ENCODE data around the gene FBP2. TPM values are rescaled to one million over a fixed set of nuclear protein-coding genes. Genes with fewer than 3 reads are reported as not detected.

FBP2 gene
- total and polyA plus RNA-seq, 2 donors (not counting 1 experiment from before 2014, with no cell fraction given) = not detected

DNA sequence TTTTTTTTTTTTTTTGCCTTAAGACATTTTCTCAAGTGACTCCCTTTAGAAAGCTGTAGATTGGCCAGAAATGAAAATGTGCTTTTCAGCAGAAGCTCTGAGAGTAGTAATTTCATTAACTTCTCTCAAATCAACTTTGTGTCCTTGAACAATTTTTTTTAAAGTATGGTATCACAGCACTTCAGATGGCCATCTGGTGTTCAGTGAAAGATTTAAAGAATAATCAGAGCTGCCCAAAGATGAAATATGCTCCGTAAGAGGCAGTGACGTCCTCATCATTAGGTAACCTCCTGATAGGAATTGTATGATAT is 81.7 kb downstream of the FBP2 start:
- Histone ChIP-seq H3K27ac (ENCODE audit: insufficient read depth, low read length) (no peak overlapping the region), H3K79me2 (ENCODE audit: control insufficient read depth, insufficient read depth, low read length) (no peaks in the 10 kb centered on the region), H3K4me3 (replicated peaks in 1 of 4; ENCODE audit: control extremely low read depth in 1 of 4, insufficient read depth in 1 of 4, low read depth in 3 of 4, low read length in 4 of 4) (no peak overlapping the region), H3K36me3 (ENCODE audit: control insufficient read depth, insufficient read depth, low read length) (no peaks in the 10 kb centered on the region), H3K4me2 (ENCODE audit: extremely low read depth, insufficient read depth, low read length) (no peak overlapping the region), H2AFZ (ENCODE audit: low read length) (no peak overlapping the region), H3K4me1 (ENCODE audit: control insufficient read depth, extremely low read depth, insufficient read depth, low read length) (no peaks in the 10 kb centered on the region), H3K9me3 (ENCODE audit: control insufficient read depth, insufficient read depth, low read depth, low read length) (no peaks in the 10 kb centered on the region), H3K27me3 (ENCODE audit: control insufficient read depth, insufficient read depth, low read length) (no peaks in the 10 kb centered on the region), H3K9ac (ENCODE audit: insufficient read depth, low read length) (no peak overlapping the region), H4K20me1 (ENCODE audit: control insufficient read depth, extremely low read depth, insufficient read depth, low read length) (no peaks in the 10 kb centered on the region)
- TF ChIP-seq EZH2 (IDR thresholded peaks at IDR 0.05; ENCODE audit: low read length, missing control alignments) = no peak
- TF ChIP-seq, protein P1, sequence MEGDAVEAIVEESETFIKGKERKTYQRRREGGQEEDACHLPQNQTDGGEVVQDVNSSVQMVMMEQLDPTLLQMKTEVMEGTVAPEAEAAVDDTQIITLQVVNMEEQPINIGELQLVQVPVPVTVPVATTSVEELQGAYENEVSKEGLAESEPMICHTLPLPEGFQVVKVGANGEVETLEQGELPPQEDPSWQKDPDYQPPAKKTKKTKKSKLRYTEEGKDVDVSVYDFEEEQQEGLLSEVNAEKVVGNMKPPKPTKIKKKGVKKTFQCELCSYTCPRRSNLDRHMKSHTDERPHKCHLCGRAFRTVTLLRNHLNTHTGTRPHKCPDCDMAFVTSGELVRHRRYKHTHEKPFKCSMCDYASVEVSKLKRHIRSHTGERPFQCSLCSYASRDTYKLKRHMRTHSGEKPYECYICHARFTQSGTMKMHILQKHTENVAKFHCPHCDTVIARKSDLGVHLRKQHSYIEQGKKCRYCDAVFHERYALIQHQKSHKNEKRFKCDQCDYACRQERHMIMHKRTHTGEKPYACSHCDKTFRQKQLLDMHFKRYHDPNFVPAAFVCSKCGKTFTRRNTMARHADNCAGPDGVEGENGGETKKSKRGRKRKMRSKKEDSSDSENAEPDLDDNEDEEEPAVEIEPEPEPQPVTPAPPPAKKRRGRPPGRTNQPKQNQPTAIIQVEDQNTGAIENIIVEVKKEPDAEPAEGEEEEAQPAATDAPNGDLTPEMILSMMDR (conservative IDR thresholded peaks at IDR 0.05 in 1 of 2, IDR thresholded peaks at IDR 0.05 in 1 of 2; ENCODE audit: low read depth in 1 of 2, low read length in 2 of 2) = no peak
- DNase-seq (ENCODE audit: low read depth in 2 of 2) = no peak

DNA sequence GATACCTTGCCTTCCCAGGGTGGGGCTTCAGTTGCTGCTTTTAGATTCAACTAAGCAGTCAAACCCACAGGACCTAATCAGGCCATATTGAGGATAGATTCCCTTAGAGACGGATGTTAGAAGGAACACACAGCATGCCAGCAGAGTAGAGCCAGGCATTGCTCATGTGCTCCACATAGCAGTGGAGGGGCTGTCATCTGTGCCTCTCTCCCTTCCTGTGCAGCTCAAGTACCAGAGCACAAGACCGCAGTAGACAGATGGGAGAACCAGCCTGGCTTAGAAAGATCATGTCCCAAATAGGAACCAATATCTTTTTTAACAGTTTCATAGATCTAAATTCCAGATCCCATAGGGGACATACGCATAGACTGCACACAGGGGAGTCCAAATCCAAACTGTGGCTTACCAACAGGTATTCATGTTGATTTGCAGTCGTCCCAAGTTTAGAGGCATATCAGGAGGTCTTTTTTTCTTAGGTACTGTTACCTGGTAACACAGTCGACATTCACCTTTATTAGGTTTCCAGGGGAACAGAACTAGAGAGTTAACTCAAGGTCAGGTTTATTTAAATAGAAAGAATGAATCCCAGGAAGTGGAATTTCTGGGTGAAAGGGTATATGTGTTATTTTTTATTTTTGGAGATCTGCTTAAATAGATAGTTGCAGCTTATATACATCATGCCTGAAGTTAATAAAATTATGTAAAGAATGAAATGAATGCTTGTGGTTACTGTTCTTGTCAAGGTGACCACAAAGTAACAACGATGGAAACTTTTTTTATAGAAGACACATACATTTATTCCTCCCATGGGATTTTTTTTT is 82.3 kb downstream of the FBP2 start:
- Histone ChIP-seq H3K4me1 (ENCODE audit: control insufficient read depth, extremely low read depth, insufficient read depth, low read length) (no peaks in the 10 kb centered on the region), H3K27me3 (ENCODE audit: control insufficient read depth, insufficient read depth, low read length) (no peaks in the 10 kb centered on the region), H2AFZ (ENCODE audit: low read length) (no peak overlapping the region), H3K27ac (ENCODE audit: insufficient read depth, low read length) (no peak overlapping the region), H4K20me1 (ENCODE audit: control insufficient read depth, extremely low read depth, insufficient read depth, low read length) (no peaks in the 10 kb centered on the region), H3K79me2 (ENCODE audit: control insufficient read depth, insufficient read depth, low read length) (no peaks in the 10 kb centered on the region), H3K9ac (ENCODE audit: insufficient read depth, low read length) (no peak overlapping the region), H3K4me3 (replicated peaks in 1 of 4; ENCODE audit: control extremely low read depth in 1 of 4, insufficient read depth in 1 of 4, low read depth in 3 of 4, low read length in 4 of 4) (no peak overlapping the region), H3K36me3 (ENCODE audit: control insufficient read depth, insufficient read depth, low read length) (no peaks in the 10 kb centered on the region), H3K9me3 (ENCODE audit: control insufficient read depth, insufficient read depth, low read depth, low read length) (no peaks in the 10 kb centered on the region), H3K4me2 (ENCODE audit: extremely low read depth, insufficient read depth, low read length) (no peak overlapping the region)
- DNase-seq (ENCODE audit: low read depth in 2 of 2) = peak in 1 of 2 donors; percentile 7
- no peak for TF ChIP-seq EZH2 (IDR thresholded peaks at IDR 0.05; ENCODE audit: low read length, missing control alignments)
- TF ChIP-seq, protein P1 (conservative IDR thresholded peaks at IDR 0.05 in 1 of 2, IDR thresholded peaks at IDR 0.05 in 1 of 2; ENCODE audit: low read depth in 1 of 2, low read length in 2 of 2) = no peak

Other genes starting within 250 kb of the FBP2 start
- gene PCAT7, start 38.7 kb downstream of the FBP2 start, total RNA-seq = under 0.01 TPM in 2 replicates
- gene PCAT7, start 38.7 kb downstream of the FBP2 start, polyA plus RNA-seq = 0.01 TPM in 2 replicates
- not detected in 2 replicates for gene FBP1, start 45.7 kb upstream of the FBP2 start, total RNA-seq
- not detected in 2 replicates for gene FBP1, start 45.7 kb upstream of the FBP2 start, polyA plus RNA-seq
- 66.8 and 94.1 TPM in 2 replicates for gene AOPEP, start 132.9 kb upstream of the FBP2 start, total RNA-seq
- gene AOPEP, start 132.9 kb upstream of the FBP2 start, polyA plus RNA-seq = 33.2 and 66.1 TPM in 2 replicates